HepG2 (cell line): ENCODE data around the gene C17orf58. TPM values are rescaled to one million over a fixed set of nuclear protein-coding genes. Genes with fewer than 3 reads are reported as not detected.

Experiments
- ATAC-seq: fragments of 200-7000 bp; cut with Tn5 transposase; 3 replicates; pipeline ENCODE4 v1.9.1; 2020; ENCODE audit warnings: mild to moderate bottlenecking, moderate library complexity
- BruUV-seq: library from RNA; stranded (reverse); fragments of 400-500 nt; replicated peaks from 2 replicates; lab custom pipeline; 2021; lab: Mats Ljungman, UMichigan
- CTCF ChIA-PET: fragments of 300-600 bp; formaldehyde crosslinking; extraction: SDS; loops from one replicate; lab custom pipeline; 2021; ENCODE audit warnings: low total read pairs, inconsistent platforms, low intra/inter-chr PET ratio; lab: Yijun Ruan, JAX
- POLR2A ChIA-PET: fragments of 350-600 bp; sonication (Branson Sonifier 250); formaldehyde crosslinking; loops from one replicate; lab custom pipeline; 2020; ENCODE audit warnings: antibody characterized with exemption, inconsistent platforms; lab: Yijun Ruan, JAX
- DNase-seq: peaks from one replicate; pipeline ENCODE4 v3.0.0-alpha.2; 2015; ENCODE audit warnings: low spot score
- FAIRE-seq: peaks from 3 replicates; lab custom pipeline; 2011; peaks lifted over from hg19 to GRCh38; lab: Jason Lieb, UNC
- H2AFZ ChIP-seq: one replicate; pipeline ENCODE4 v1.6.1; 2011; ENCODE audit warnings: low read length, inconsistent platforms
- H3K27ac ChIP-seq: fragments of 300-600 bp; 3 replicates; pipeline ENCODE4 v1.8.0; 2011; ENCODE audit warnings: mixed run types, mild to moderate bottlenecking, mixed read lengths, low read length, inconsistent platforms; ENCODE audit not compliant: insufficient read depth; ENCODE audit errors: extremely low read length
- H3K27me3 ChIP-seq, 2 experiments: fragments of 200-600 bp in 1 of 2; 2 replicates in 1 of 2; 3 replicates in 1 of 2; pipeline versions ENCODE4 v1.6.0 to v1.8.0; 2011; ENCODE audit warnings: low read length in 2 of 2, mild to moderate bottlenecking in 2 of 2, moderate library complexity in 2 of 2, inconsistent platforms in 1 of 2; ENCODE audit not compliant: insufficient read depth in 2 of 2, control insufficient read depth in 1 of 2
- H3K36me3 ChIP-seq, 2 experiments: fragments of 200-600 bp in 1 of 2; replicated peaks in 1 of 2; 2 replicates in 1 of 2; 3 replicates in 1 of 2; pipeline versions ENCODE4 v1.5.1 to v1.8.0; 2011; ENCODE audit warnings: low read length in 2 of 2, inconsistent platforms in 1 of 2; ENCODE audit not compliant: insufficient read depth in 2 of 2, control insufficient read depth in 1 of 2
- H3K4me1 ChIP-seq: 2 replicates; pipeline ENCODE4 v1.5.1; 2012; ENCODE audit warnings: low read length, inconsistent platforms; ENCODE audit not compliant: insufficient read depth
- H3K4me2 ChIP-seq: 2 replicates; pipeline ENCODE4 v1.6.0; 2011; ENCODE audit warnings: low read depth, low read length, inconsistent platforms
- H3K4me3 ChIP-seq, 3 experiments: fragments of 200-600 bp in 1 of 3; sonication (generic), shearing (Covaris generic) in 1 of 3; replicated peaks in 1 of 3; 2 replicates each; pipeline ENCODE4 v1.5.1; 2011 to 2016; ENCODE audit warnings: low read length in 3 of 3, inconsistent platforms in 2 of 3, low read depth in 2 of 3, mild to moderate bottlenecking in 2 of 3, control low read depth in 1 of 3, mixed read lengths in 1 of 3; ENCODE audit not compliant: insufficient read depth in 1 of 3
- H3K79me2 ChIP-seq: one replicate; pipeline ENCODE4 v1.6.1; 2011; ENCODE audit warnings: low read length, inconsistent platforms; ENCODE audit not compliant: insufficient read depth
- H3K9ac ChIP-seq: 2 replicates; pipeline ENCODE4 v1.6.0; 2011; ENCODE audit warnings: mild to moderate bottlenecking, low read depth, low read length, inconsistent platforms; ENCODE audit not compliant: insufficient read depth
- H3K9me3 ChIP-seq: 2 replicates; pipeline ENCODE4 v1.5.1; 2012; ENCODE audit warnings: mild to moderate bottlenecking, low read length
- H4K20me1 ChIP-seq: 2 replicates; pipeline ENCODE4 v1.6.0; 2011; ENCODE audit warnings: inconsistent platforms, mild to moderate bottlenecking, low read length, moderate library complexity; ENCODE audit not compliant: insufficient read depth
- ATF4 ChIP-seq, 2 experiments: fragments of 450-650 bp in 1 of 2; sonication (generic) in 1 of 2; formaldehyde crosslinking; IDR thresholded peaks; 2 replicates each; pipeline versions ENCODE4 v1.5.0 to v1.8.0; 2020 to 2022; ENCODE audit warnings: mild to moderate bottlenecking in 1 of 2, missing genetic modification reagents in 1 of 2
- E2F2 ChIP-seq: sonication (generic); formaldehyde crosslinking; IDR thresholded peaks from 2 replicates; pipeline ENCODE4 v1.4.0; 2020; ENCODE audit warnings: missing genetic modification reagents, borderline replicate concordance
- FOXJ3 ChIP-seq: sonication (generic); formaldehyde crosslinking; IDR thresholded peaks from 2 replicates; pipeline ENCODE4 v1.4.0; 2020; ENCODE audit warnings: missing genetic modification reagents, mild to moderate bottlenecking, borderline replicate concordance
- GTF3A ChIP-seq: sonication (generic); formaldehyde crosslinking; conservative IDR thresholded peaks from 2 replicates; pipeline ENCODE4 v1.4.0; 2020; ENCODE audit warnings: mild to moderate bottlenecking, missing genetic modification reagents
- KMT2B ChIP-seq: IDR thresholded peaks from 2 replicates; pipeline ENCODE4 v1.6.1; 2016; ENCODE audit warnings: missing genetic modification reagents, missing compliant biosample characterization
- LCORL ChIP-seq, 2 experiments: fragments of 450-650 bp in 1 of 2; sonication (generic) in 1 of 2; formaldehyde crosslinking in 1 of 2; IDR thresholded peaks; 2 replicates each; pipeline versions ENCODE4 v1.5.0 to v1.6.1; 2017 to 2020; ENCODE audit warnings: antibody characterized with exemption in 1 of 2, missing genetic modification reagents in 1 of 2
- NKX3-1 ChIP-seq: sonication (generic); formaldehyde crosslinking; IDR thresholded peaks from 2 replicates; pipeline ENCODE4 v1.5.0; 2020; ENCODE audit warnings: missing genetic modification reagents
- NPAS2 ChIP-seq: sonication (generic); formaldehyde crosslinking; IDR thresholded peaks from 2 replicates; pipeline ENCODE4 v1.8.0; 2022; ENCODE audit warnings: mild to moderate bottlenecking, missing genetic modification reagents, borderline replicate concordance
- POLR2A ChIP-seq, 2 experiments: IDR thresholded peaks; 2 replicates each; pipeline ENCODE4 v1.6.1; 2011; ENCODE audit warnings: low read depth in 2 of 2, low read length in 2 of 2, mild to moderate bottlenecking in 1 of 2, moderate library complexity in 1 of 2; ENCODE audit not compliant: insufficient read depth in 1 of 2
- POLR2G ChIP-seq: fragments of 200-400 bp; formaldehyde crosslinking; IDR thresholded peaks from 2 replicates; pipeline ENCODE4 v1.6.1; 2018; ENCODE audit warnings: mild to moderate bottlenecking, low read depth, low read length, moderate library complexity
- SAFB2 ChIP-seq: sonication (generic); formaldehyde crosslinking; IDR thresholded peaks from 2 replicates; pipeline ENCODE4 v1.5.1; 2020; ENCODE audit warnings: missing genetic modification reagents, low read depth, mild to moderate bottlenecking, borderline replicate concordance
- SCMH1 ChIP-seq: sonication (generic); formaldehyde crosslinking; IDR thresholded peaks from 2 replicates; pipeline ENCODE4 v1.9.0; 2021; ENCODE audit warnings: missing genetic modification reagents, mild to moderate bottlenecking, borderline replicate concordance
- SKI ChIP-seq: fragments of 450-650 bp; IDR thresholded peaks from one replicate; pipeline ENCODE4 v1.6.1; 2018; ENCODE audit warnings: mild to moderate bottlenecking; ENCODE audit not compliant: partially characterized antibody
- SP5 ChIP-seq: IDR thresholded peaks from 2 replicates; pipeline ENCODE4 v1.6.1; 2016; ENCODE audit warnings: low read depth, borderline replicate concordance
- ZFP41 ChIP-seq: sonication (generic); formaldehyde crosslinking; IDR thresholded peaks from 2 replicates; pipeline ENCODE4 v1.4.0; 2020; ENCODE audit warnings: mild to moderate bottlenecking, missing genetic modification reagents, borderline replicate concordance
- ZMAT3 ChIP-seq: sonication (generic); formaldehyde crosslinking; conservative IDR thresholded peaks from 2 replicates; pipeline ENCODE4 v1.7.0; 2021; ENCODE audit warnings: missing genetic modification reagents
- ZNF230 ChIP-seq: sonication (generic); formaldehyde crosslinking; IDR thresholded peaks from 2 replicates; pipeline ENCODE4 v1.4.0; 2020; ENCODE audit warnings: mild to moderate bottlenecking, missing genetic modification reagents
- ZNF501 ChIP-seq: sonication (generic); formaldehyde crosslinking; IDR thresholded peaks from 2 replicates; pipeline ENCODE4 v1.5.1; 2020; ENCODE audit warnings: mild to moderate bottlenecking, moderate library complexity, missing genetic modification reagents
- ZNF549 ChIP-seq: sonication (generic); formaldehyde crosslinking; IDR thresholded peaks from 2 replicates; pipeline ENCODE4 v1.5.0; 2020; ENCODE audit warnings: missing genetic modification reagents
- ZNF670 ChIP-seq: sonication (generic); formaldehyde crosslinking; IDR thresholded peaks from 2 replicates; pipeline ENCODE4 v1.8.0; 2022; ENCODE audit warnings: mild to moderate bottlenecking, missing genetic modification reagents, borderline replicate concordance
- ZNF776 ChIP-seq: sonication (generic); formaldehyde crosslinking; IDR thresholded peaks from 2 replicates; pipeline ENCODE4 v1.4.0; 2020; ENCODE audit warnings: mild to moderate bottlenecking, missing genetic modification reagents
- ZSCAN21 ChIP-seq: sonication (generic); formaldehyde crosslinking; IDR thresholded peaks from 2 replicates; pipeline ENCODE4 v1.8.0; 2022; ENCODE audit warnings: mild to moderate bottlenecking, missing genetic modification reagents, moderate library complexity, borderline replicate concordance
- ZSCAN9 ChIP-seq: IDR thresholded peaks from 2 replicates; pipeline ENCODE4 v1.6.1; 2016; ENCODE audit warnings: borderline replicate concordance
- WGBS: methylation state at CpG from one replicate; pipeline ENCODE4 v1.1.6; 2017; ENCODE audit warnings: low lambda C conversion rate; 5-methylcytosine and 5-hydroxymethylcytosine counted together
- in situ Hi-C: cut with HindIII; loops from 2 replicates; pipeline ENCODE4 v1.10.0; 2017; ENCODE audit warnings: low pct_unique_long_range_greater_than_20kb; ENCODE audit not compliant: extremely low pct_ligation_motif_present
- intact Hi-C: fragments of 100-400 bp; cut with micrococcal nuclease; formaldehyde crosslinking; loops from one replicate; pipeline ENCODE4 v1.10.0; 2022; ENCODE audit not compliant: unreplicated experiment
- polyA plus RNA-seq, 8 experiments: library from polyadenylated mRNA; depleted of rRNA in 3 of 8; stranded (reverse) in 7 of 8; unstranded in 1 of 8; fragments of >200 nt; fragmentation: Illumina TruSeq in 4 of 8; extraction: Trizol in 4 of 8; gene quantifications; 2 replicates each; pipeline versions ENCODE4 v1.2.1 to v1.2.3, GENCODE V29; 2011 to 2016; ENCODE audit warnings: low read depth in 4 of 8, missing spikeins in 1 of 8, mixed read lengths in 1 of 8; ENCODE audit not compliant: insufficient read depth in 1 of 8
- total RNA-seq, 5 experiments: library from RNA; depleted of rRNA; stranded (reverse); fragments of >200 nt; fragmentation: Illumina TruSeq; extraction: Trizol; gene quantifications; 2 replicates each; pipeline ENCODE4 v1.2.3, GENCODE V29; 2016; ENCODE audit warnings: low read depth in 1 of 5

C17orf58 gene
- total and polyA plus RNA-seq, 2 of the 13 experiments (the other 11 are each of a cell fraction or from before 2014, with no cell fraction given) = 15.6 to 15.8 TPM

GRCh38 chr17:68033636-68034451, 37.6 kb upstream of the C17orf58 start:
- Histone ChIP-seq H2AFZ (peak overlapping the region; percentile 72), H3K4me1 (peaks cover 71% of the 10 kb centered on the region), H3K27me3 (no peaks in the 10 kb centered on the region; a peak in 1 of 5 replicates), H3K9me3 (no peaks in the 10 kb centered on the region), H3K9ac (peak overlapping the region; percentile 41), H3K4me3 (peak overlapping the region; percentile 27 to 49 (median 44)), H4K20me1 (0 out of 2 replicates have a peak, but pooled peaks cover 7% of the 10 kb centered on the region), H3K4me2 (peak overlapping the region; percentile 76), H3K36me3 (peaks cover 3 to 17% of the 10 kb centered on the region in 2 experiments; a peak in 3 of 5 replicates), H3K79me2 (peaks cover 31% of the 10 kb centered on the region), H3K27ac (peak overlapping the region; percentile 47)
- ChIA-PET CTCF (no interaction called here), POLR2A (interaction anchor here (0.7 to 1.5 kb wide), 5 partner anchors 11 to 41 kb away, joined by 3 to 16 read pairs (median 5); partner anchors contain the start of gene C17orf58)
- ATAC-seq (peak; percentile 64), FAIRE-seq (peak; percentile 69), DNase-seq (peak; percentile 95)
- no TSS peak for BruUV-seq
- in situ Hi-C loops = no loop called here
- 38% methylated on average over 7 of the region's 7 CpGs for WGBS
- intact Hi-C loops = loop anchor here (2.0 to 10.0 kb wide), 2 partner anchors 13 to 421 kb away; partner anchors contain the start of gene WIPI1
- TF ChIP-seq LCORL (IDR thresholded peaks at IDR 0.05) (peak; percentile 78; the same call in 1 of the 2 replicates), LCORL (CRISPR knock-in tag; IDR thresholded peaks at IDR 0.05) (peak; percentile 21; the same call in 1 of the 2 replicates), ATF4 (CRISPR knock-in tag; IDR thresholded peaks at IDR 0.05) (no peak), ZNF501 (CRISPR knock-in tag) (no peak; the same call in 1 of the 2 replicates), NPAS2 (CRISPR knock-in tag) (no peak), SAFB2 (no peak), SCMH1 (CRISPR knock-in tag) (no peak), E2F2 (CRISPR knock-in tag) (no peak), FOXJ3 (CRISPR knock-in tag) (no peak), NKX3-1 (no peak), ZSCAN9 (CRISPR knock-in tag) (no peak), ZNF670 (CRISPR knock-in tag) (peak; percentile 26; the same call in 1 of the 2 replicates), SKI (no peak), ZSCAN21 (CRISPR knock-in tag) (no peak), SP5 (peak; percentile 11; the same call in 1 of the 2 replicates), POLR2G (no peak), ZNF776 (CRISPR knock-in tag) (no peak), ZNF549 (CRISPR knock-in tag) (no peak), ZFP41 (no peak), POLR2A (IDR thresholded peaks at IDR 0.05; ENCODE audit: insufficient read depth in 1 of 2, low read depth in 2 of 2, low read length in 2 of 2) (no peak), GTF3A (CRISPR knock-in tag) (no peak), KMT2B (CRISPR knock-in tag) (no peak), ZMAT3 (CRISPR knock-in tag) (no peak), ZNF230 (CRISPR knock-in tag) (no peak)
